ENCODE measurements around the gene HSPA2. TPM values are rescaled to one million over a fixed set of nuclear protein-coding genes. Genes with fewer than 3 reads are reported as not detected.

The HSPA2 gene
- total and polyA plus RNA-seq, 2 of the 4 experiments (the other 2 are of a cell fraction): 18.4 to 19.7 TPM

GRCh38 chr14:64520699-64521098 lies 19.8 kb upstream of the HSPA2 start:
- no peak overlapping the region for H3K14ac ChIP-seq (replicated peaks; ENCODE audit: low read depth, low read length)
- H2AFZ ChIP-seq (replicated peaks; ENCODE audit: low read length, poor library complexity): no peak overlapping the region
- no peak overlapping the region for H2BK120ac ChIP-seq (ENCODE audit: low read depth, low read length)
- DNase-seq (no peak), ATAC-seq (ENCODE audit: low read depth) (no peak)
- no peaks in the 10 kb centered on the region for H3K9me3 ChIP-seq (ENCODE audit: control insufficient read depth, insufficient read depth, low read length)
- H3K9ac ChIP-seq (ENCODE audit: low read depth, low read length): no peak overlapping the region
- no TSS peak for BruUV-seq (replicated peaks)
- no peak overlapping the region for H2AK5ac ChIP-seq (ENCODE audit: low read depth, low read length)
- no peak overlapping the region for H2AK9ac ChIP-seq (replicated peaks; ENCODE audit: low read depth, low read length, poor library complexity)
- no CpG with 5 or more reads among the region's 4 CpGs for WGBS, 2 experiments (ENCODE audit: extremely low coverage in 2 of 2, insufficient read length in 1 of 2)
- H3K4me2 ChIP-seq (ENCODE audit: low read depth, low read length): no peak overlapping the region
- CTCF ChIA-PET: no interaction called here
- H3K4ac ChIP-seq (ENCODE audit: low read depth, low read length): no peak overlapping the region
- no peak overlapping the region for H2BK20ac ChIP-seq (ENCODE audit: low read depth, low read length)
- dilution Hi-C loops (cut with HindIII; ENCODE audit: low sequenced_read_pairs, unreplicated experiment): no loop called here
- H4K5ac ChIP-seq (ENCODE audit: low read depth, low read length): no peak overlapping the region
- no peak overlapping the region for H3K18ac ChIP-seq (ENCODE audit: low read depth, low read length)
- POLR2A ChIA-PET (ENCODE audit: unreplicated experiment): no interaction called here
- no peak overlapping the region for H3K4me3 ChIP-seq (ENCODE audit: insufficient read depth, low read depth, low read length)
- H3K36me3 ChIP-seq (ENCODE audit: control insufficient read depth, insufficient read depth, low read length): peaks cover 17% of the 10 kb centered on the region
- no peak overlapping the region for H3K27ac ChIP-seq (ENCODE audit: insufficient read depth, low read length)
- peaks cover 24 to 58% of the 10 kb centered on the region in 2 experiments for H3K79me1 ChIP-seq (ENCODE audit: low read depth in 1 of 2, low read length in 2 of 2)
- H3K56ac ChIP-seq (ENCODE audit: extremely low read depth, insufficient read depth, low read length): no peak overlapping the region
- H3K9me1 ChIP-seq (ENCODE audit: insufficient read depth, low read length): peaks cover 11% of the 10 kb centered on the region; the same call in 1 of the 2 replicates
- no peak overlapping the region for H4K91ac ChIP-seq (ENCODE audit: insufficient read depth, low read depth, low read length)
- no peak overlapping the region for H4K8ac ChIP-seq (ENCODE audit: low read depth in 2 of 2, low read length in 2 of 2)
- H4K20me1 ChIP-seq (ENCODE audit: insufficient read depth, low read length): peaks cover 70% of the 10 kb centered on the region
- in situ Hi-C loops (cut with MboI; ENCODE audit: low sequenced_read_pairs): no loop called here
- no peaks in the 10 kb centered on the region for H3K27me3 ChIP-seq (ENCODE audit: control insufficient read depth, insufficient read depth, low read length)
- H2BK15ac ChIP-seq (ENCODE audit: low read depth, low read length): no peak overlapping the region
- peaks cover 3% of the 10 kb centered on the region; the same call in 1 of the 2 replicates for H3K4me1 ChIP-seq (ENCODE audit: control insufficient read depth, insufficient read depth, low read length)
- H3K23ac ChIP-seq (ENCODE audit: low read depth, low read length): no peak overlapping the region
- TF ChIP-seq MAFK (IDR thresholded peaks at IDR 0.05; ENCODE audit: low read depth, low read length) (no peak), POLR2A (IDR thresholded peaks at IDR 0.05; ENCODE audit: low read depth, low read length) (no peak), USF2 (IDR thresholded peaks at IDR 0.05; ENCODE audit: low read depth, low read length) (no peak), CEBPB (IDR thresholded peaks at IDR 0.05; ENCODE audit: low read depth, low read length) (peak; percentile 73)
- TF ChIP-seq, protein P1, sequence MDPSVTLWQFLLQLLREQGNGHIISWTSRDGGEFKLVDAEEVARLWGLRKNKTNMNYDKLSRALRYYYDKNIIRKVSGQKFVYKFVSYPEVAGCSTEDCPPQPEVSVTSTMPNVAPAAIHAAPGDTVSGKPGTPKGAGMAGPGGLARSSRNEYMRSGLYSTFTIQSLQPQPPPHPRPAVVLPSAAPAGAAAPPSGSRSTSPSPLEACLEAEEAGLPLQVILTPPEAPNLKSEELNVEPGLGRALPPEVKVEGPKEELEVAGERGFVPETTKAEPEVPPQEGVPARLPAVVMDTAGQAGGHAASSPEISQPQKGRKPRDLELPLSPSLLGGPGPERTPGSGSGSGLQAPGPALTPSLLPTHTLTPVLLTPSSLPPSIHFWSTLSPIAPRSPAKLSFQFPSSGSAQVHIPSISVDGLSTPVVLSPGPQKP (IDR thresholded peaks at IDR 0.05; ENCODE audit: borderline replicate concordance, low read depth, low read length): no peak
- H2BK5ac ChIP-seq (ENCODE audit: low read depth, low read length, poor library complexity, severe bottlenecking): no peak overlapping the region
- intact Hi-C loops (cut with micrococcal nuclease): no loop called here
